ENCODE data around the gene WSB1.
"Not testable (repeated sequence)": the region's sequence is repeated elsewhere in the genome, so short reads cannot be mapped to it uniquely, and the experiment has no call there.

The WSB1 gene

DNA sequence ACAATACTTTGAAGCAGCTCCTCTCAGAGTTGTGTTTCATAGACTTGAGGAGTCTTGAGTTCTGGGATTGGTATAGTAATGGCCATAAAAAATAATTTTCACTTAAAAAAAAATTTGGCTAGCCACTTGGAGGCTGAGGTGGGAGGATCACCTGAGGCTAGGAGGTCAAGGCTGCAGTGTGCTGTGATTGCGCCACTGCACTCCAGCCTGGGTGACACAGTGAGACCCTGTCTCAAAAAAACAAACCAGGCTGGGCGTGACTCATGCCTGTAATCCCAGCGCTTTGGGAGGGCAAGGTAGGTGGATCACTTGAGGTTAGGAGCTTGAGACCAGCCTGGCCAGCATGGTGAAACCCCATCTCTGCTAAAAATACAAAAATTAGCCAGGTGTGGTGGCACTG is 14.8 kb upstream of the WSB1 start:
- not testable (repeated sequence) for DNase-seq (ENCODE audit: low read depth in 2 of 2)

DNA sequence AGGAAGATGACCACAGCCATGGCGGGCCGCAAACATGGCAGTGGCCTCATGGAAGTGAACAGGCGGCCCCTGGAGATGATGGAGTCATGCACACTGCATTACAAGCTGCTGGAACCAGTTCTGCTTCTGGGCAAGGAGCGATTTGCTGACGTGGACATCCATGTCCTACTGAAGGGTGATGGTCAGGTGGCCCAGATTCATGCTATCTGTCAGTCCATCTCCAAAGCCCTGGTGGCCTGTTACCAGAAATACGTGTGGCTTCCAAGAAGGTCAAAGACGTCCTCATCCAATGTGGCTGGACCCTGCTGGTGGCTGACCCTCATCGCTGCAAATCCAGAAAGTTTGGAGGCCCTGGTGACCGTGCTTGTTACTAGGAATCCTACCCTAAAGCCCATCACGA is 13.4 kb upstream of the WSB1 start:
- DNase-seq (ENCODE audit: low read depth in 2 of 2) = no peak

DNA sequence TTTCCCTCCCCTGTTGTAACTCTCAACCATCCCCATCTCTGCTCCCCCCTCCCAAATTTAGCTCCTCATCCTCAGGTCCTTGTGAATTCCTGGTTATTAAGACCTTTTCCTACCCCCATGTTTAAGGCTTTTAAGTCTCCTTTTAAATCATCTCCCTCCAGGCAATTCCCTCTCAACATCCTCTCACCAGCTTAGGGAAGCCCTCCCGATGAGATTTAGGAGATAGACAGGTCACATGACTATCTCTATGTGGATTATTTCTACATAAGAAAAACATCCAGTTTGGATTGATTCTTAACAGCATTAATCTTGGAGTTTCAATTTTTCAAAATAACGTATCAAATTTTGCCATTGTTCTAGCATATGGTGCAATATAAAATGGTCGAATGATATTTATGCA is 12.5 kb upstream of the WSB1 start:
- no peak for DNase-seq (ENCODE audit: low read depth in 2 of 2)

DNA sequence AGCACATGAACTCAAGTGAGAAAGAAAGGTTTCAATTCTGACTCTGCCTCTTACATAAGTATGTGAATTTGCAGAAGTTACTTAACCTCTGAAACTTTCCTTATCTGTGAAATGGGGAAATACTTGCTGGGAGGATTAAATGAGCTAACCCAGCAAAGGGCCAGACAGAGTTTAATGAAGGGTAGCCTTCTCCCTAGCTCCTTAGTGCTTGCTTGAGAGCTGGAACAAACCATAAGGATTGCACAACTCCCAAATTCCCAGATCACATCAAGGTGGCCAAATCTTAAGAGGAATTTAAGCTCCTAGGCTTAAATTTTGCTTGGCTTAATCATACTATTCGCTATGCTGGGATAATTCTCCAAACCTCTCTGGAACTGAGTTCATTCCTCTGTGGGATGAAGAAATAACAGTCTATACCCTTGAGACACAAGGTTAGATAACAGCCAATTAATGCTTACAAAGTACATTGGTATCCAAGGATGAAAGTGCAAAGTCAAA is 11.8 kb upstream of the WSB1 start:
- no peak for DNase-seq (ENCODE audit: low read depth in 2 of 2)

DNA sequence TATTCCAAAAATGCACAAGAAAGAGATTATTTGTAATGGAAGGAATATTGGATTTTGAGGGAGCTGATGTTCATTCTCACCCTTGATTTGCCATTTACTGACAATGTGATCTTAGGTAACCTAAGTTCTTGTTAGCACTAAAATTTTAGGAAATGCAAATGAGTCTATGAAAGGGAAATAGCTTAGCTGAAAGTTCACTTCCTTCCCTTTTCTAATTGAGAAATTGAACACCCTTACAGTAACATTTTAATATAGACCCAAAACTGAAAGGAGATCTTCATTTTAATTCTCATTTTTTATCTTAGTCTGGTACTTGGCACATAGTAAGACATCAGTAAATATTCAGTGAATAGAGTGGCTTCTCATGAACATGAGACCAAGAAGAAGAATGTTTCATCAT is 10.9 kb upstream of the WSB1 start:
- no peak for DNase-seq (ENCODE audit: low read depth in 2 of 2)

DNA sequence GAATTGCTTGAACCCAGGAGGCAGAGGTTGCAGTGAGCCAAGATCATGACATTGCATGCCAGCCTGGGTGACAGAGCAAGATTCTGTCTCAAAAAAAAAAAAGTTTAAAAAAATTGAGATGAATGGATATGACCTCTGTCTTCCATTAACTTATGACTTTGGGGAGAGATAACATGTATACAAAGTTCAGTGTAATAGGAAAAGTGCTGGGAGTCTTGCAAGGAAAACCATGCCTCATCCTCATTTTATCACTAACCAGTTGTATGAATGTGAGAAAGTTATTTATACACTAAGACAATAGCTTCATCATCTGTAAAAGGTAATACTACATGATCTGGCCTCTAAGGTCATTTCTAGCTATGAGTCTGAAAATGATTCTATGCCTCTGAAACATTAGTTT is 10.2 kb upstream of the WSB1 start:
- no peak for DNase-seq (ENCODE audit: low read depth in 2 of 2)

DNA sequence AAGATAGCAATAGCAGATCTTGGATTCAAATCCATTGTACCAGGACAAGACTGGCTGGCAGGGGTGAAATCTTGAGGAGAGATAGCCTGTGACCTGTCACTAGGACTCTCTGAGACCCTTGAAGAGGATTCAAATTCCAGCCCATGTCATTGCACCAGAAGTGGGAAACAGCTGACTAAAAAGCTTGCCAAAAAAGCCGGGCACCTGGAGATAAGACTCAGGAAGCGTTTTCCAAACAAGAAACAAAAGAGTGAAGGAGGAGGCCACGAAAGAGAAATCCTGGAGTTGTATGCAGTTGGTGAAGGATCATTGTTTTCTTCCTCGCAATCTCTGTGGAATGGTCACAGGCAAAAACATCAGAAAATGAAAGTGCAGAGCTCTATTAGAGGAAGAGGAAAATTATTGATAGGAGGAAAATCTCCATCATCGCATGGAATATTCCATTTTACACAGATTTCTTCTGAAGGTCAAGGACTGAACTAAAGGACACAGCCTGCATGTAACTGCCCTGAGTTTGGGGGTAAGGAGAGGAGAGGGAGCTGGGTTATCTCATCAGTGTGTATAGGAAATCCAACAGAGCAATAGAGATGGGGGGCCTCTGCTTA is 9.0 kb upstream of the WSB1 start:
- no peak for DNase-seq (ENCODE audit: low read depth in 2 of 2)

DNA sequence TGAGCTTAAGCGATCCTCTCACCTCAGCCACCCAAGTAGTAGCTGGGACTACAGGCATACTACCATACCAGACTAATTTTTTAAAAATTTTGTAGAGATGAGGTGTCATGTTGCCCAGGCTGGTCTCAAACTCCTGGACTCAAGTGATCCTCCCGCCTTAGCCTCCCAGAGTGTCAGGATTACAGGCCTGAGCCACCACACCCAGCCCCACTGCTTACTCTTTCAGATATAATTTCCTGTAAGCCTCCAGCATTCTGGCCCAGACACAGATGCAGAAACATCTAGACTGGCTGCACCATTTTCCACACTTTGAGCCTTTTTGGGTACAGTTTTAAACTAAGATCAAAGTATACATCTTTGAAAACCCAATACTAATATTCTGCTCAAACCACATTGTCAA is 8.4 kb upstream of the WSB1 start:
- DNase-seq (ENCODE audit: low read depth in 2 of 2) = no peak

DNA sequence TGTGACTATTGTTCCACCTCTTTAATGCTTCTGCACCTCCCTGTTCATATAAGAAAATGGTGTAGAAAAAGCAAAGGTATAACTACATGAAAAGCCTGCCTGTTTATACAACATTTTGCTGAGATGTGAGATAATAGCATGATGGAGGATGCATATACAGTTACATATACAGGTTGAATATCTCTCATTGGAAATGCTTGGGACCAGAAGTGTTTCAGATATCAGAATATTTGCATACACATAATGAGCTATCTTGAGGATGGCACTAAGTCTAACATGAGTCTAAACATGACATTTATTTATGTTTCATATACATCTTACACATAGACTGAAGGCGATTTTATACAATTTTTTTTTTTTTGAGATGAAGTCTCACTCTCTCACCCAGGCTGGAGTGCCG is 5.7 kb upstream of the WSB1 start:
- no peak for DNase-seq (ENCODE audit: low read depth in 2 of 2)

DNA sequence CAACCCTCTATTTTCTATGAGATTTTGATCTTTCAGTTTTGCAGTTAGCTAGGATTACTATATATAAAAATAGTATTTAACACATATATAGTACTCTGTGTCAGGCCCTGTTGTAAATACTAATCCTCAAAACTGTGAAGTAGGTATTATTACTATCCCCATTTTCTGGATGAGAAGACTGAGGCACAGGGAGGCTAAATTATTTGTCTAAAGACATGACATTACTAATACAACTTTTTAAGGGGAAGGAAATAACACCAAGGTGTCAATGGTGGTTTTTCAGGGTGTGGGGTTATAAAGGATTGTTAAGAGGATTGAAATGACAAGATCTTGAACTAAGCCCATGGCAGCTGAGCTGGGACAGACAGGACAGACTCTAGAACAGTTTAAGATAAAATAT is 4.1 kb upstream of the WSB1 start:
- DNase-seq (ENCODE audit: low read depth in 2 of 2) = no peak

DNA sequence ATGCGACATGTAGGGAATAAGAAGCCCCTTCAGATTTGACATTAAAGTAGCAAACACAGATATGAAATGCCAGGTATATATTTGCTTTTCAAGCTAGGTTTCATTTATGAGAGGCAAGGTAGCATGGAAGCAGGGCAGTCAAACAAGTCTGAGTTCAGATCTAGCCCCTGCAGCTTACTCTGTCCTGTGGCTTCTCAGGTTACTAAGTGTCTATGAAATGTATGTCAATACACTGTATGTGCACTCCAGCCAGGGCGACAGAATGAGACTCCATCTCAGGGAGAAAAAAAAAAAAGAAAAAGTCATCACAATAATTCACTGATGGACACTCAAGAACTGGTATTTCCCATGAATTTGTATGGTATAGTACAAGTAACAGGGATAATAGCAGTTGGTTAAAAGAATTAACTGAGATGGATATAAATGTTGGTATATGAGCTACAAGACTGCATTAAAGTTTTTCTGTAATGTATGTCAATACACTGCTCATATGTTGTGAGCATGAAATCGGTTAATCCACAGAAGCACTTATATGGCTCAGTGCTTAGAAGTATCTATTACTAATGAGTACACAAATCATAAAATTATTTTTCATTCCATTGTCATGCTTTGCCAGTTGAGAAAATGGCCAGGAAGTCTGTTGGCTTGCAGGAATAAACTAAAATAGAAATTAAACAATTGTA is 2.9 kb upstream of the WSB1 start:
- DNase-seq (ENCODE audit: low read depth in 2 of 2) = no peak

DNA sequence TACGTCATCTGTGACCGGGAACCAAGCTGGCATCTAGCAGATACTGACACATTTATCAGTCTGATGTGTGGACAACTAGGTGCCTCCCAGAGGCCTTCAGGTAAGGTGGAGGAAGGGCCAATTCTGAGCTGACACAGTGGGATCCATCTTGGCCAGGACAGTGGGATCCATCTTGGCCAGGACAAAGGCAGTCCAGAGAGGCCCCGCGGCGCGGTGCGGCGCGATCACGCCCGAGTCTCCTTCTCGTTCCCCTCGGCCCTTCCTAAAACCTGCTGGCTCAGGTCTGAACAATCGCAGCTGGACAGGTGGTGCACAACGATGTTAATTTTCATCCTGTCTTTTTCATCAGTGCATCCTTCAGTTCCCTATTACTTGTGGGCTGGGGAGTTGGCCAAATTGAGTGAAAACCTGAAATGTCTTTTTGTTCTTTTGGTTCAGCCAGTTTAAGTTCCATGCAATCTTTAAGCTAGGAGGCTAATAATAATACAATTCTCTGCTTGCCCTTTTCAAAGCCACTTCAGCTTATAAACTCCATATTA is 486 bp upstream of the WSB1 start:
- no peak for DNase-seq (ENCODE audit: low read depth in 2 of 2)

DNA sequence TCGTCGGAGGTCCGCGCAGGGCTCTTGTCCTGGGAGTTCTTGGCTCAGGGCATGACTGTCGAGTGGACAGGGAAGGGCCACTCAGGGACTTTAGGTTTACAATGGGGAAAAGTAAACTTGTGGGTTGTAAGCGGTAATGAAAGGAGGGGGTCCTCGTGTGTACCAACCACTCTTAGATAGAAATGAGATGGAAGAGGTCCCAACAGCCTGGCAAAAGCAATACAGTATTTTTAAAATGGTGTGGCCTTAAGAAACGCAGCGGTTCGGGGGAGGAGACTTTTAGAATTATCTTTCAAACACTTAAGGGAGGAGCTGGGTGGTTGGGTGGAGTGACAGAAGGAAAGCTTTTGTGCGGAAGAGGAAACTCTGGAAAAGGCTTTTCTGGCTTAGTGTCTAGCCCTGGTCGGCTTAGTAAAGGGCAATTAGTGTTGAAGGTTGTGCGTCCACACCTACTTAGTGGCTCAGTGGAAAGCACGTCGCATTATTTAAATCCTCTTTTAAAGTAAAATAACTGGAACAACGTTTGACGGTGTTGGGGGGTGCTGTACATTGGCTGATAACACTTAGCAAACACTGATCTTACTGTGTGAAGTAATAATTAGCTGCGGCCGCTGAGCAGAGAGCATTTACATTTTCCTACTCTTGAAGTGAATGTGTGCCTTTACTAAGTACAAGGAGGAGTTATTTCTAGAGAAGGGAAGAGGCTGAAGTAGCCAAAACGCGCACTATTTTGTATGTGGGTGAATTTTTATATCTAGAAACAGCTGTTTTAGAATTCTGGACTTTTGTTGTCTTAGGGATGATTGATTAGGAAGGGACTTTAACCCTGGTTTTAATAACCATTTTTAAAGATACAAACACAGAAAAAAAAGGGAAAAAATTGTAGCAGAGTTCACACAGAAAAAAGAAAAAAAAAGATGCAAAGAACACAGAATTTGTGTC is 1.0 kb downstream of the WSB1 start:
- DNase-seq (ENCODE audit: low read depth in 2 of 2) = no peak

DNA sequence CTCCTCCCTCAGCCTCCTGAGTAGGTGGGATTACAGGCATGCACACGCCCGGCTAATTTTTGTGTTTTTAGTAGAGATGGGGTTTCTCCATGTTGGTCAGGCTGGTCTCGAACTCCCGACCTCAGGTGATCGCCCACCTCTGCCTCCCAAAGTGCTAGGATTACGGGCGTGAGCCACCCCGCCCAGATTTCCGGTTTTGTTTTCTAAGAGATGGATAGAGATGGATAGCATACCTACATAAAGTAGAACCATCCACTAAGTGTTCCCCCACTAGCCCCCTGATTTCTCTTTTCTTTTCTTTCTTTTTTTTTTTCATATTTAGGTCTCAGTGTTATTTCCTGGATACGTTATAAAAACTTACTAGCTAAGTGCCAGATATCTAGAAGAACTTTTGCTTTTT is 2.0 kb downstream of the WSB1 start:
- DNase-seq (ENCODE audit: low read depth in 2 of 2) = no peak

DNA sequence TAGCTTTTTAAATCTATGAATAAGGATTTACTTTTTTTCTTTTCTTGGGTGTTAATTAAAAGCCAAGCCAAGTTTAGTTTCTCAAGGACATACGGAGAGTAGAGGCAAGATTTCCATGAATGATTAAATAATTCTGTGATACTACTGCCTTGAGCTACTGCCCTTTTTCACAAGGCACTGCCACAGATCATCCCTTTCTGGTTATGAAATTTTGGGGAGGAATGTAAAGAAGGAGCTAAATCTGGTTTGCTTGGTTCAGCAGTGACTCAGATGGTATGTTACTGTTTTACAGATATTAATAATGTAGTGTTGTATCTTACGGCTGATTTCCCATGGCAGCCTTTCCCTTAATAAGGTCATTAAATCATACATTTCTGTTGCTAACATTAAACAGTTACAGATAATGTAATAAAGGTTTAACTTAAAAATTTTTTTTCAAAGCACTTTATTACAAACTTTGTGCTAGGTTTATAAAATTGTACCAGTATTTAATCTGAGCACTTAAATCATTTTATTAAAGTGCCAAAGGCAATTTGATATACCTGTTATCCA is 2.6 kb downstream of the WSB1 start:
- no peak for DNase-seq (ENCODE audit: low read depth in 2 of 2)

DNA sequence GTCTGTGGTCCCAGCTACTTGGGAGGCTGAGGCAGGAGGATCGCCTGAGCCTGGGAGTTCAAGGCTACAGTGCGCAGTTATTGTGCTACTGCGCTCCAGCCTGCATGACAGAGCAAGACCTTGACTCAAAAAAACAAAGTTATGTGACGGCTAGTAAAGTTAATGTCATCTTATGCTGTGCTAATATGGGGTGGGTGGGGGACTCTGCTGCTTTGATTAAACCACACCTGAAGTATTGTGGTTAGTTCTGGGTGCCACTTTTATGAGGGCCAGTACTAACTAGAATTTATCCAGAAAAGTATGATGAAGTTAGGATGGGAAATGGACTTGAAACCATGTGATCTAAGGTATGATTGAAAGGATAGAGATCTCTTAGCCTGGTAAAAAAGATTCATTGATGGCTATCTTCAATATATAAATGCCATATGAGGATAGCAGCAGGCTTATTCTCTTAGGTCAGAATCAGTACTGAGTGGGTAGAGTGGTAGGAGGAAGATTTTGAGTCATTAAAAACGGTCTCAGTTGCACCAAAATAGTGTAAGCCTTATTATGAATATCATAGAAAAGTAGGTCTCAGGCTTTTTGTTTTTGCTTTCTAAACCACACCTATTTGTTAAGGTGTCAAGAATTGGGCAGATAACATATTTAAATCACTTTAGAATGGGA is 5.6 kb downstream of the WSB1 start:
- no peak for DNase-seq (ENCODE audit: low read depth in 2 of 2)

DNA sequence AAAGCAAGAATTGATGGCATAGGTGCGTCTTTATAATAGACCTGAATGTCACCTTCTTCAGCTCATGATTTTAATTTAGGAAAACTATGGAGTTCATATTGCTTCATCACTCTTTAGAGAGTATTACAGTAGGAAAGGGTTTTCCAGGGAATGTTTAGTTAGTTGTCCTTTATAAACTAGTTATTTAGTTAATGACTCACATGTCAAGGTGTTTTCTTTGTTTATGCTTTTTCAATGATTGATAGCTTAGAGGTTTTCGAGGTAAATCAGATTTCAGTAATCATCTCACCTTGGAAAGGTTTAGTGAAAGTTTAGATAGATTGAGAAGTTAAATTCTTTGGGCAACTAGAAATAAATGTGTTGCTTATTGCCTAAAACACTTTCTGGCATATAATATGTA is 9.8 kb downstream of the WSB1 start:
- no peak for DNase-seq (ENCODE audit: low read depth in 2 of 2)

DNA sequence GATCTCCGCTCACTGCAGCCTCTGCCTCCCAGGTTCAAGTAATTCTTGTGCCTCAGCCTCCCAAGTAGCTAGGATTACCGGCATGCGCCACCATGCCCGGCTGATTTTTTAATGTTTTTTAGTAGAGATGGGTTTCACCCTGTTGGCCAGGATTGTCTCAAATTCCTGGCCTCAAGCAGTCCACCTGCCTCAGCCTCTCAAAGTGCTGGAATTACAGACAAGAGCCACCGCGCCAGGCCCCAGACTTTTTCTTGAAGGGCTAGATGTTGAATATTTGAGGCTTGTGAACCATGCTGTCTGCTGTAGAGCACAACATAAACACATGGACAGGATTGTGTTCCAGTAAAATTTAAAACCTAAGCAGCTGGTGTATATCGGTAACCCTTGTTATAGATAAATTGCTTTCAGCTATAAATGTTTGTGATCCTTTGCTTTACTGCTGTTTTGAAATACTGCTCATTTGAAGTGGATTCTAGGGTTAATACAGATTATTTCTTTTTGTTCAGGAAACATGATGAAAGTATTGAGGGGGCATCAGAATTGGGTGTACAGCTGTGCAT is 12.4 kb downstream of the WSB1 start:
- DNase-seq (ENCODE audit: low read depth in 2 of 2) = no peak

DNA sequence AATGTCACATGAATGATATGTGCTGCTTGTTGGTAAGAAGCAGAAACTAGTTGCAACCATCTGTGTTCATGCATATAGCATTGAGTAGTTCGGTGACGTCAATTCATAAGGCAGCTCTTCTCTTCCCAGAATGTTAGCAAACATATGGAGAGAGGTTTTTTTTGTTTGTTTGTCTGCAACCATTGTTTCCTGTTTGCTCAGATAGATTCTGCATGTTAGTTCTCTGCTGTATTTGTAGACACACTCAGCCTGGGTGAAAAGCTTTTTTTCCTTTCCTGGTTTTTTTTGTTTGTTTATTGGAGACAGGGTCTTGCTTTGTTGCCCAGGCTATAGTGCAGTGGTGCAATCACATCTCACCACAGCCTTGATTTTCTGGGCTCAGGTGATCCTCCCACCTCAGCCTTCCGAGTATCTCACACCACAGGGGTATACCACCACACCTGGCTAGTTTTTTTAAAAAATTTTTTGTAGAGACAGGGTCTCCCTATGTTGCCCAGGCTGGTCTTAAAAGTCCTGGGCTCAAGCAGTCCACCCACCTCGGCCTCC is 16.7 kb downstream of the WSB1 start:
- DNase-seq (ENCODE audit: low read depth in 2 of 2) = no peak

DNA sequence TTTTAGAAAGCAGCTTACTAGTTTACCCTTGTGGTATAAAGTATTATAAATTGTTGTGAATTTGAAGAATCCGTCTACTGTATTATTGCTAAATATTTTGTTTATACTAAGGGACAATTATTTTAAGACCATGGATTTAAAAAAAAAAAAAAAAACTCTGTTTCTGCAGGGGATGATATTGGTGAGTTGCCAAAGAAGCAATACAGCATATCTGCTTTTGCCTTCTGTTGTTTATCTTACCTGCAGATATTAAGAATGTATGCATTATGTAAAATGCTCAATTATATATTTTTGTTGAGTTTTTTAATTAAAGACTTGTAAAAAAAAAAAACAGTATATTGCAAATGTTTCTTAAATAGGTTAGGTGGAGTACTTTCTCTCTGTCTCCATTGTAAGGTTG is 19.4 kb downstream of the WSB1 start:
- DNase-seq (ENCODE audit: low read depth in 2 of 2) = no peak

DNA sequence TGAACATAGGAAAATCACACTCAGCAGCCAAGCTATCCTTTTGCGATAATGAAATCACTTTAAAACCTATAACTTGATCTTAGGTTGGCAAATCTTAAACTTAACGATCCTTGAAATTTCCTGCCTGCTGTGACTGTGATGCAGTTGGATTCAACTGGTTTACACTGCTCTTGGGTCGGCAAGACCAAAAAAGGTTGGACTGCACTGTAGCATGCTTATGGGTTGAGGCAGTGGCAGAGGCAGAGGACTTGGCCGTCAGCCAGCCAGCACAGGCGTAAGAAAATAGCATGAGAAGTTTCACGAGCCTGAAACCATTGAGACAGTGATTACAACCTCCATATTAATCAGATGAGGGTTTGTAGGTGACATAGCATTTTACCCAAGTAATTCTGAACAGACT is 21.4 kb downstream of the WSB1 start:
- no peak for DNase-seq (ENCODE audit: low read depth in 2 of 2)

Data from activated CD8-positive, alpha-beta memory T cell treated with anti-CD3 and anti-CD28 coated beads for 4 hours (primary cell).